ENCODE measurements around the gene MARK2.

GRCh38 chr11:63845303-63845702 is 6.4 kb downstream of the MARK2 start:
- TF ChIP-seq POLR2AphosphoS5 (IDR thresholded peaks at IDR 0.05) (no peak), CTCF (IDR thresholded peaks at IDR 0.05) (no peak)

Data from sigmoid colon (tissue), 4 donors.